ENCODE results near the gene CIT.

CIT gene

GRCh38 chr12:119850330-119850729 is 26.8 kb downstream of the CIT start:
- no peak for DNase-seq (ENCODE audit: low spot score)

DNA sequence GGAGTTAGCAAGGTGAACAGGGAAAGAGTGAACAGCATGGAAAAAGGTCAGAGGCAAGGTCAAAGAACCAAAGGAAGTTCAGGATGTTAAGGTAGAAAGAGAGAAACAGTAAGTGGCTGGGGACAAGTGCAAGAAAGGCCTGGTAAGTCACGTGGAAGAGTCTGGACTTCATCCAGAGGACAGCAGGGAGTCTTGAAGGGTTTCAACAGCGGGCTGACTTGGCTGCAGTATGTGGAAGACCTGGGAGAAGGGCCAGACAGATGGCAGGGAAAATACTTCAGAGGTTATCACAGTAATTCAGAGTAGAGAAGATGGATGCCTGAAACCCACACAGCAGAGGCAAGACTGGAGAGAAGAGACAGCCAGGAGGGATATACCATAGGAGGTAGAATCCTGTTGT is 34.0 kb downstream of the CIT start:
- no peak for DNase-seq (ENCODE audit: low spot score)

DNA sequence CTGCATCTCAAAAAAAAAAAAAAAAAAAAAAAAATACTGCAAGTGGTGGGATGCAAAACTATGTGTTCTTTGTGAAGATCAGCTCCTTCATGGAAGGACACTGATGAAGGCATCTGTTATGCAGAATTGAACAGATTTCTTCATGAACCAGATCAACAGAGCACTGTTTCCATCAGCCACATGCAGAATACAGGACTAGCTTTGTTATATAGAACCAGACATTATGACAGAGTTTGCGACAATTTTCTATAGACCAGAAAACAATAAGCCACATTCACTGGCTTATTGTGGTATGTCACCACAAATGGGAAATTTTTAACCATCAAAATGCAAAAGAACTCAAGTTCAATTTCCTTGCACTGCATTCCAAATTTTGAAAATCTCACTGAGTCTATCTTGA is 34.7 kb downstream of the CIT start:
- no peak for DNase-seq (ENCODE audit: low spot score)

GRCh38 chr12:119841433-119842210 is 35.5 kb downstream of the CIT start:
- no peak for DNase-seq (ENCODE audit: low spot score)

DNA sequence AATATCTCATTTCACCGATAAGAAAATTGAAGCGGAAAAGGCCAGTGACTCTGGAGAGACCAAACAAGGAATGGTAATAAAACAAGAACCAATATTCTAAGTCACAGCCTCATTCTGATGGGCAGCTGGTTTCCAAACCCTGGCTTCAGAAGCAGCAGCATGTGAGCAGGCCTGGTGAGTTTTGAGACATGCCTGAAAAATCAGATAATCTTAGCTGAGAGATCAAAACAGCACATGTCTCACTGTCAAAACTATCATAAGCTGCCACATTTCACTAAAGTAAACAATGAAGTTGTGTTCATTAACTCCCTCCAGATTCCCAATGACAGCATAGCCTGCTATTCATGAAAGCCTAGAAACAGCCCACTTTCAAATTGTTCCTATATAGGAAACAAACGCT is 36.5 kb downstream of the CIT start:
- DNase-seq (ENCODE audit: low spot score), result no peak

DNA sequence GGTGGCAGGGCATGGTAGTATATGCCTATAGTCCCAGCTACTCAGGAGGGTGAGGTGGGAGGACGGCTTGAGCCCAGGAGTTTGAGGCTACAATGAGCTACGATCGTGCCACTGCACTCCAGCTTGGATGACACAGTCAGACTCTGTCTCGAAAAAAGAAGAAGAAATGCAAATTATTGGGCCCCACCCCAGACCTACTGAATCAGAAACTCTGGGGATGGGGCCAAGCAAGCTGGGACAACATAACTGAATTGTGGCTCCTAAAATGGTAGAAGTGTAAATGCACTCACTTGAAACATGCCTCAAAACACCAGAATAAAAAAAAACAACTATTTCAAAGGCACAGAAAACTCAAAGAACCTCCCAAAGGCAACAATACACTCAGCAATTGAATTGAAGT is 37.0 kb downstream of the CIT start:
- DNase-seq (ENCODE audit: low spot score), result no peak

- no peak for DNase-seq (ENCODE audit: low spot score)
Observed at GRCh38 chr12:119838826-119839600, 38.1 kb downstream of the CIT start.

DNA sequence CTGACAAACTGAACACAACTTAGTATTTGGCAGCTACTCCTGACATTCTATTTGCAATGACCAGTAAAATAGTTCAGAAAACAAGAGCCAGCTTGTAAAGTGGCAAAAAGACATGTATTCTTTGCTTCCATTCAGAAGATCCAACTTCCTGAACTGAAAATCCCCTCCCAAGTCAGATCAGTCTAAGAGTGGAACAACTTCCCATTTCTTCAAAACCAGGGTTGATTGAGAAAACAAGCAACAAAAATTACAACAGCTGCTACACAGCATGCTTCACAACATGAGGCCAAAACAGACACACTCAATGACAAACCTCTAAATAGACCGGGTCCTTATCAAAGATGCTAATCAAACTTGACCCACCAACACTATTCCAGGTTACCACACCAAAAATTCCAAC is 40.3 kb downstream of the CIT start:
- no peak for DNase-seq (ENCODE audit: low spot score)

DNA sequence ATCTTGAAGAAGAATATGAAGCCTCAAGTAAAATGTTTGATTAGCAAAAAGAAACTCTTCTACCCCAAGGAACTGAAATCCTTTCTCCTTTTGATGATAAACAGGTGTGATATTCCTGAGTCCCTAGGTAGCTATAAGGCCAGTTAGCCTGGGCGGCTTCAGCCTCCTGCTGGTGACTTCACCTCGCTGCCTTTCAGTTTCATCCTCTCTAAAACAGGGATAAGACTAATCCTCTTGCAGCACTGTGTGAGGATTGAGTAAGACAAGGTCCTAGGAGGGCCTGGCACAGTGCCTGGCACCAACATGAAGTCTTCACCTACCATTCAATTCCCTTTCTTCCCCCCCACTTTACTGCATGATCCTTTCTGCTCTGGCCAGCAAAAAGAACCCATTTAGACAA is 42.1 kb downstream of the CIT start:
- DNase-seq (ENCODE audit: low spot score), result no peak

- DNase-seq (ENCODE audit: low spot score), result no peak
Observed at GRCh38 chr12:119829439-119829838, 47.7 kb downstream of the CIT start.

DNA sequence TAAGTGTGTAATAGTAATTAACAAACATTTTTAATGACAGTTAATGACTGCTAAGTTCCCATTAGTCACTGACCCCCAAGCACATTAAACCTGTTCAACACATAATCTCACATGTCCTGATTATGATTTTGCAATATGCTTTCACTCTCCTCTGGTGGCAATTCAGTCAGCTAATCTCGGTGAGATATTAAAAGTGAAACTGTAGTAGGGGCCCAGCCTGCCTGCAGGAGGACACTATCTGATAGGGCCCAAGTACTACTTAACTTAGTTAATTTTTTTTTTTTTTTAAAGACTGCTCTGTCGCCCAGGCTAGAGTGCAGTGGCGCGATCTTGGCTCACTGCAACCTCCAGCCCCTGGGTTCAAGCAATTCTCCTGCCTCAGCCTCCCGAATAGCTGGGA is 48.8 kb downstream of the CIT start:
- DNase-seq (ENCODE audit: low spot score), result no peak

GRCh38 chr12:119827760-119828159 is 49.4 kb downstream of the CIT start:
- DNase-seq (ENCODE audit: low spot score), result no peak

DNA sequence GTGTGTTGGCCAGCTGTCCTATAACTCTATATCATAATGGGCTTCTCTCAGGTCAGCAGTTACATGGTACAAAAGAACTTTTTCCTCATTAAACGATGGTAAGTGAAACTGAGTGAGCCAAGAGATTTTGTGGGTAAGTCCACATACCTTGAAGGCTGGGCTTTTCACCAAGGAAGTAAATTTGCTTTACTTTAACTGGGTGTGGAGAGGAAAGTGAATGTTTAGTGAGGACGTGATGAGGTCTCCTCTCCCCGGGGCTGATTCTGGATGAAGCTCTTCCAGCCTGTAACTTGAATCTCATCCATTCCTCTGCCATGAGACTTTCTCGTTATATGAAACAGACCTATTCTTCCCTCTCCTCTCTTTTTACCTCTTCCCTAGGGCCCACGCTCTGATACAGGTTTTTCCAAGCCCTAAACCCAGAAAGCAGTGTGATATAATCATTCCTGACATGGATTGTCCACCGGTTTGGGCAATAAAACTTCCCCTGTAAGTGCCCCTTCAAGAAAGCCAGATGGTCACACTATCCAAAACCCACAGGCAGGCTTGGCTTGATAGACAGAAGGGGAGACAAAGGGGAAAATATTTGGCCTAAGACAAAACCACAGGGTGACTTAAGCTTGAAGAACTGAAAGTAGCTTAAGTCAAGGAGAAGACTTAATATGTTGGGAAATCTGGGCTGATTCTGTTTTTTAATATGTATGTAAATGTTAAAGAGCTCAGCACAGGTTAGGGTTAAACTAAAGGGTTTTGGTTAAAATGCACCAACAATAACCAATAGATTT is 50.3 kb downstream of the CIT start:
- no peak for DNase-seq (ENCODE audit: low spot score)

DNA sequence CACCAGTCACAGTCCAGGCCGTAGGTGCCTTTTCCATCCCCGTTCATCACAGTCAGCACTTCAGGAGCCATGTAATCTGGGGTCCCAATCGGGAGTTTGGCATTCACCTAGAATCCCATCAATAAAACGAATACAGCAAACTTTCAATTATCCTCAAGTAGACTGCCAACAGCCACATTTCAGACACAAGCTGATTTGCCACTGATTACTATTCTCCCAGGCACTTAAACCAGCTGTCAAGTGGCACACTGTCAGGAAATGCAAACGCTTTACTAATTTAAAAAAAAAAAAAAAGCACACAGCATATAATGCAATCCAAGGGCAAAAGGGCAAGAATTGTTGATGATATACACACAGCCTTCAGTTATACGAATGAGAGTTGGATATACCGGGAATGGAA is 51.9 kb downstream of the CIT start:
- no peak for DNase-seq (ENCODE audit: low spot score)

DNA sequence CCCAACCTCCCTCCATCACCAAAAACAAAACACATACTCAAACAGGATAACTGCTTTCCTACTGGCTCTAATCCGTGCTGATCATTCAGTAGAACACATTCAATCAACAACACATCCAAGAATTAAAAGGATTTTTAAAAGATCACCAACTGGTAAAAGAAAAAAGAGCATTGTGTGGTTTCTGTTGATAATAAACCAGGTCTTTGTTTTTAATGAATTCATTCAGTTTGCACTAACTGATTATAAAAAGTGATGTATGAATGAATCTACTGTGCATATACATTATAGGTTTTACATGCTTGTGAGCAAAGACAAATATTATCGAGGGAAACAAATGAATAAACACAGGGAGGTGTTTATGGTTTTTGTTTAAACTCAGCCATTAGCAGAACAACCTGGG is 55.1 kb downstream of the CIT start:
- DNase-seq (ENCODE audit: low spot score), result no peak

DNA sequence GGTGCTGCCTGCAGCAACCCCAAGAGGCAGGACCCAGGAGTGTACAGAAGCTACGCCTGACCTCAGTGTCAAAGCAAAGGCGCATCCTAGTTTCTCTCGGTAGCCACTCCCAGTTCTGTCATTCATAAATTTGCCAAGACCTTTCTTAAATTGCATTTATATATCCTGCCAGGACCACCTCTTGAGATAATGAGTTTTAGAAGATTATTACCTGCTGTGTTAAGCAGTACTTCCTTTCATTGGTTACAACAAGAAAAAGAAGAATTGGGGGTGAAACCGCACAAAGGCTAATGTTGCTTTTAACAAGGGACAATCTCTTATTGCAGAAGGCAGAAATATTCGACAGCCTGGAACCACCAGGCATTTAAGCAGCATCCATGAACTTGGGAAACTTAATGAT is 57.8 kb downstream of the CIT start:
- no peak for DNase-seq (ENCODE audit: low spot score)

GRCh38 chr12:119817546-119818343 is 59.4 kb downstream of the CIT start:
- DNase-seq (ENCODE audit: low spot score), result no peak

GRCh38 chr12:119809023-119809422 is 68.1 kb downstream of the CIT start:
- peak; percentile 6 for DNase-seq (ENCODE audit: low spot score)

GRCh38 chr12:119808441-119808840 is 68.7 kb downstream of the CIT start:
- no peak for DNase-seq (ENCODE audit: low spot score)

GRCh38 chr12:119807380-119807779 is 69.7 kb downstream of the CIT start:
- no peak for DNase-seq (ENCODE audit: low spot score)

GRCh38 chr12:119804011-119804641 is 73.0 kb downstream of the CIT start:
- peak; percentile 43 for DNase-seq (ENCODE audit: low spot score)

DNA sequence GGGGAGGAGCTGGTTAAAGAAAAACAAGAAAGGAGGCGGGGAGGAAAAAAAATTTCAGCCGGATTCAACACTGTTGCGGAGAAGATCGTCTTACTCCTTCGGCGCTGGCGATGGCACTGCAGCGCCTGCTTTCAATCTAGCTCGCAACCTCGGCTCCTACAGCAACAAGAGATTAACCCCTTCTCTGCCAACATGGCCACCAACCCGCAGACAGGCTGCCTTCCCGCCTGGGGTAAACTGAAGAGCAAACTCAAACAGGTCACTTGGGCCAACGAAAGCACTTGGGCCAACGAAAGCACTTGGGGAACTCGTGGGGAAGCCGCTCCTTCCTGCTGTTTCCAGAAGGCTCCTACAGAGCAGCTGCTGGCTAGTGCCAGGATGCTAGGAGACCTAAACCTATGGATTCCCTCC is 73.7 kb downstream of the CIT start:
- no peak for DNase-seq (ENCODE audit: low spot score)

Data from SW480 (cell line).